ENCODE data around the gene PTPMT1.

- no peak for TF ChIP-seq CTCF (IDR thresholded peaks at IDR 0.05; ENCODE audit: low read depth, low read length, poor library complexity, severe bottlenecking)
- no peak for TF ChIP-seq EZH2phosphoT487 (IDR thresholded peaks at IDR 0.05; ENCODE audit: borderline replicate concordance, low read length)
These were observed 13.4 kb downstream of the PTPMT1 start, which contains the start of the genes KBTBD4 and NDUFS3 for GRCh38 chr11:47578524-47579494.

Measured in DOHH2 (cell line).